Neural crest cell (in vitro differentiated cells): ENCODE data around the gene EEF1AKMT4. TPM values are rescaled to one million over a fixed set of nuclear protein-coding genes. Genes with fewer than 3 reads are reported as not detected.
"Not testable (repeated sequence)": the region's sequence is repeated elsewhere in the genome, so short reads cannot be mapped to it uniquely, and the experiment has no call there.

Experiments used
- DNase-seq: peaks from one replicate; pipeline ENCODE4 v3.0.0; 2021; ENCODE audit warnings: low read depth, mixed read lengths, low spot score
- H3K27ac Mint-ChIP-seq: one replicate; pipeline ENCODE4 v1.8.0; 2021; ENCODE audit warnings: mild to moderate bottlenecking, mixed read lengths; ENCODE audit not compliant: unreplicated experiment
- H3K27me3 Mint-ChIP-seq: 2 replicates; pipeline ENCODE4 v1.8.0; 2021; ENCODE audit warnings: low read depth, mild to moderate bottlenecking, mixed read lengths
- H3K36me3 Mint-ChIP-seq: 2 replicates; pipeline ENCODE4 v1.8.0; 2021; ENCODE audit warnings: low read depth, mild to moderate bottlenecking, mixed read lengths
- H3K4me1 Mint-ChIP-seq: 2 replicates; pipeline ENCODE4 v1.8.0; 2021; ENCODE audit warnings: mixed read lengths
- H3K4me3 Mint-ChIP-seq: one replicate; pipeline ENCODE4 v1.8.0; 2021; ENCODE audit warnings: mild to moderate bottlenecking, mixed read lengths
- H3K9me3 Mint-ChIP-seq: 2 replicates; pipeline ENCODE4 v1.8.0; 2021; ENCODE audit warnings: mixed read lengths
- CTCF ChIP-seq: fragments of 200-600 bp; sonication (generic); conservative IDR thresholded peaks from 2 replicates; pipeline ENCODE4 v1.5.0; 2021; ENCODE audit warnings: antibody characterized with exemption, mild to moderate bottlenecking
- total RNA-seq: library from RNA; stranded (reverse); gene quantifications from 2 replicates; pipeline ENCODE4 v1.2.1, GENCODE V29; 2021

Gene EEF1AKMT4
- total RNA-seq, 1 donor from 2014 or later, result 3.4 TPM

- no peaks in the 10 kb centered on the region for H3K36me3 Mint-ChIP-seq
- no peaks in the 10 kb centered on the region for H3K9me3 Mint-ChIP-seq
- peaks cover 80% of the 10 kb centered on the region for H3K27me3 Mint-ChIP-seq
- peaks cover 18% of the 10 kb centered on the region for H3K4me1 Mint-ChIP-seq
- H3K4me3 Mint-ChIP-seq, result peak within 1 kb of the TSS; percentile 90
- TF ChIP-seq CTCF, result no peak
- DNase-seq, result peak; percentile 58
- H3K27ac Mint-ChIP-seq, result peak within 1 kb of the TSS; percentile 19
These were observed 11.9 kb downstream of the EEF1AKMT4 start, which contains the start of gene CAMK2N2 for GRCh38 chr3:184261270-184261853. CAMK2N2 (minus strand) TSS chr3:184261553; CDS start chr3:184261285, 268 bp downstream.

- no peaks in the 10 kb centered on the region for H3K9me3 Mint-ChIP-seq
- no peak for DNase-seq
- no peak for TF ChIP-seq CTCF
- peaks cover 18% of the 10 kb centered on the region for H3K4me1 Mint-ChIP-seq
- no peaks in the 10 kb centered on the region for H3K36me3 Mint-ChIP-seq
- H3K4me3 Mint-ChIP-seq, result peak overlapping the region; percentile 86
- peaks cover 81% of the 10 kb centered on the region for H3K27me3 Mint-ChIP-seq
- no peak overlapping the region for H3K27ac Mint-ChIP-seq
These were observed 12.6 kb downstream of the EEF1AKMT4 start for GRCh38 chr3:184261854-184262763.

GRCh38 chr3:184262764-184263179, 13.3 kb downstream of the EEF1AKMT4 start:
- peaks cover 18% of the 10 kb centered on the region for H3K4me1 Mint-ChIP-seq
- H3K9me3 Mint-ChIP-seq, result no peaks in the 10 kb centered on the region
- TF ChIP-seq CTCF, result no peak
- no peaks in the 10 kb centered on the region for H3K36me3 Mint-ChIP-seq
- DNase-seq, result no peak
- H3K27me3 Mint-ChIP-seq, result peaks cover 81% of the 10 kb centered on the region
- peak overlapping the region; percentile 56 for H3K4me3 Mint-ChIP-seq
- no peak overlapping the region for H3K27ac Mint-ChIP-seq

- peaks cover 67% of the 10 kb centered on the region for H3K27me3 Mint-ChIP-seq
- not testable (repeated sequence) for H3K27ac Mint-ChIP-seq, DNase-seq, H3K9me3 Mint-ChIP-seq, H3K4me1 Mint-ChIP-seq, H3K36me3 Mint-ChIP-seq, H3K4me3 Mint-ChIP-seq
These were observed 17.8 kb downstream of the EEF1AKMT4 start for GRCh38 chr3:184267249-184267648.

- Mint-ChIP-seq H3K27me3 (peaks cover 40% of the 10 kb centered on the region), H3K4me1 (no peaks in the 10 kb centered on the region), H3K27ac (no peak overlapping the region), H3K36me3 (no peaks in the 10 kb centered on the region), H3K4me3 (no peak overlapping the region), H3K9me3 (no peaks in the 10 kb centered on the region)
- no peak for TF ChIP-seq CTCF
- no peak for DNase-seq
These were observed 22.8 kb downstream of the EEF1AKMT4 start for GRCh38 chr3:184272269-184272668.

DNA sequence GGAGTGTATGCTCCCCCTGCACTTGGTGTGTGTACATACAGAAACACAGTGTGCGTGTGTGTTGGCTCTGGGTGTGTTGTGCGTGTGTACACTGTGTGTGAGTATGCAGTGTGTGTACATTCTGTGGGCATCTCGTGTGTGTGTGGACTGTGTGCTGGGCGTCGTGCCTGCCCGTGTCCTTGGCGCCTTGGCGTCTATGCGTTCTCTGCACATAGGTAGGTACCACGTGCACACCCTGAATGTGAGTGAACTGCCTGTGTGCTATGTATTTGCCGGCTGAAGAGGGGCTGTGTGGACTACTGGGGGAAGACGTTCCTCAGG, 25.9 kb downstream of the EEF1AKMT4 start:
- H3K27me3 Mint-ChIP-seq, result peaks cover 37% of the 10 kb centered on the region
- no peaks in the 10 kb centered on the region for H3K36me3 Mint-ChIP-seq
- H3K27ac Mint-ChIP-seq, result peak overlapping the region; percentile 37
- H3K9me3 Mint-ChIP-seq, result no peaks in the 10 kb centered on the region
- no peak overlapping the region for H3K4me3 Mint-ChIP-seq
- no peak for DNase-seq
- H3K4me1 Mint-ChIP-seq, result no peaks in the 10 kb centered on the region
- no peak for TF ChIP-seq CTCF
